Kidney epithelial cell (primary cell): ENCODE data around the gene TBC1D23. TPM values are rescaled to one million over a fixed set of nuclear protein-coding genes. Genes with fewer than 3 reads are reported as not detected.
"Not testable (repeated sequence)": the region's sequence is repeated elsewhere in the genome, so short reads cannot be mapped to it uniquely, and the experiment has no call there.

Source experiments
- DNase-seq: peaks from one replicate; pipeline ENCODE4 v3.0.0-alpha.2; 2010; ENCODE audit warnings: low read depth
- H3K27me3 ChIP-seq: 2 replicates; pipeline ENCODE4 v1.6.0; 2011; ENCODE audit warnings: low read length; ENCODE audit not compliant: control insufficient read depth, insufficient read depth
- H3K36me3 ChIP-seq: 2 replicates; pipeline ENCODE4 v1.5.1; 2011; ENCODE audit warnings: low read length; ENCODE audit not compliant: control insufficient read depth, insufficient read depth
- H3K4me3 ChIP-seq: 2 replicates; pipeline ENCODE4 v1.5.1; 2011; ENCODE audit warnings: low read depth, mild to moderate bottlenecking, control low read depth, low read length
- CTCF ChIP-seq: IDR thresholded peaks from 2 replicates; pipeline ENCODE4 v1.5.1; 2011; ENCODE audit warnings: mild to moderate bottlenecking, moderate library complexity, low read length, control low read depth, inconsistent platforms; ENCODE audit not compliant: insufficient read depth, poor library complexity, severe bottlenecking
- total RNA-seq: library from RNA; depleted of rRNA; stranded (reverse); fragments of >200 nt; gene quantifications from 2 replicates; pipeline ENCODE4 v1.2.3, GENCODE V29; 2015

The TBC1D23 gene
- total RNA-seq, 1 donor from 2014 or later = 38.3 TPM

DNA sequence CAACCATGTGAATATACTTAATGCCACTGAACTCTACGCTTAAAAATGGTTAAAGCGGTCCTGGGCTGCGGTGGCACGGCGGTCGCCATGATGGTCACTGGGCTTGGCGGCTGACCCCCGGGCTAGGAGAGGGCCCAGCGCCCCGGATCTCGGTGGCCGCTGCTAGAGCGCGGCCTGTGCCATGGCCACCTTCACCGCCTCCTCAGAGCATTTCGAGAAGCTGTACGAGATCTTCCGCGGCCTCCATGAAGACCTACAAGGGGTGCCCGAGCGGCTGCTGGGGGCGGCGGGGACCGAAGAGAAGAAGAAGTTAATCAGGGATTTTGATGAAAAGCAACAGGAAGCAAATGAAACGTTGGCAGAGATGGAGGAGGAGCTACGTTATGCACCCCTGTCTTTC is 35.6 kb upstream of the TBC1D23 start:
- no peaks in the 10 kb centered on the region for H3K36me3 ChIP-seq
- no peaks in the 10 kb centered on the region for H3K27me3 ChIP-seq
- H3K4me3 ChIP-seq = no peak overlapping the region
- no peak for TF ChIP-seq CTCF
- DNase-seq = no peak

GRCh38 chr3:100225883-100226282 is 34.9 kb upstream of the TBC1D23 start:
- DNase-seq = no peak
- no peaks in the 10 kb centered on the region for H3K27me3 ChIP-seq
- no peak for TF ChIP-seq CTCF
- H3K36me3 ChIP-seq = no peaks in the 10 kb centered on the region
- no peak overlapping the region for H3K4me3 ChIP-seq

GRCh38 chr3:100226712-100227429 is 33.9 kb upstream of the TBC1D23 start:
- Histone ChIP-seq H3K27me3 (no peaks in the 10 kb centered on the region), H3K36me3 (no peaks in the 10 kb centered on the region), H3K4me3 (no peak overlapping the region)
- DNase-seq = no peak
- TF ChIP-seq CTCF = no peak

- Histone ChIP-seq H3K36me3 (no peaks in the 10 kb centered on the region), H3K27me3 (no peaks in the 10 kb centered on the region), H3K4me3 (no peak overlapping the region)
- DNase-seq = no peak
- no peak for TF ChIP-seq CTCF
Measured at GRCh38 chr3:100227511-100227921, 33.3 kb upstream of the TBC1D23 start.

DNA sequence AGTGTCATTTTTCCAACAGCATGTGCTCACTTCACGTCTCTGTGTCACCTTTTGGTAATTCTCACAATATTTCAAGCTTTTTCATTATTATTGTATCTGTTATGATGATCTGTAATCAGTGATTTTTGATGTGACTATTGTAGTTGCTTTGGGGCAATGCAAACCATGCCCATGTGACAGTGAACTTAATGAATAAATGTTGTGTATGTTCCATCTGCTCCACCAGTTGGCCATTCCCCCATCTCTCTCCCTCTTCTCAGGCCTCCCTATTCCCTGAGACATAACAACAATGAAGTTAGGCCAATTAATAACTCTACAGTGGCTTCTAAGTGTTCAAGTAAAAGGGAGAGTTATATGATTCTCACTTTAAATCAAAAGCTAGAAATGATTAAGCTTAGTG is 32.5 kb upstream of the TBC1D23 start:
- Histone ChIP-seq H3K36me3 (no peaks in the 10 kb centered on the region), H3K27me3 (no peaks in the 10 kb centered on the region), H3K4me3 (no peak overlapping the region)
- no peak for TF ChIP-seq CTCF
- DNase-seq = no peak

DNA sequence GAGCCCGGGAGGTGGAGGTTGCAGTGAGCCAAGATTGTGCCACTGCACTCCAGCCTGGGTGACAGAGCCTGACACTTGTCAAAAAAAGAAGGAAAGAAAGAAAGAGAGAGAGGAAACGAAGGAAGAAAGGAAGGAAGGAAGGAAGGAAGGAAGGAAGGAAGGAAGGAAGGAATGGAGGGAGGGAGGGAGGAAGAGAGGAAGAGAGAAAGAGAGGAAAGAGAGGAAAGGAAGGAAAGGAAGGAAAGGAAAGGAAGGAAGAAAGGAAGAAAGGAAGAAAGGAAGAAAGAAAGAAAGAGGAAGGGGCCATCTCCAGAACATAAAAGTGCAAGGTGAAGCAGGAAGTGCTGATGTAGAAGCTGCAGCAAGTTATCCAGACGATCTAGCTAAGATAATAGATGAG is 31.6 kb upstream of the TBC1D23 start:
- not testable (repeated sequence) for DNase-seq, H3K36me3 ChIP-seq, H3K4me3 ChIP-seq, H3K27me3 ChIP-seq
